LNCaP clone FGC (cell line): ENCODE measurements around the gene RHOT2.

ENCODE experiments used
- DNase-seq: peaks from one replicate; pipeline ENCODE4 v3.0.0-alpha.2; 2011; ENCODE audit warnings: low read depth
- H3K4me3 ChIP-seq: 2 replicates; pipeline ENCODE4 v1.5.1; 2011; ENCODE audit warnings: mild to moderate bottlenecking, low read depth, low read length, control low read depth
- TF ChIP-seq, protein P1 (sequence below): IDR thresholded peaks from 2 replicates; pipeline ENCODE4 v1.5.1; 2012; ENCODE audit warnings: mild to moderate bottlenecking; ENCODE audit not compliant: control insufficient read depth, insufficient read depth; ENCODE audit errors: extremely low read depth

The RHOT2 gene

DNA sequence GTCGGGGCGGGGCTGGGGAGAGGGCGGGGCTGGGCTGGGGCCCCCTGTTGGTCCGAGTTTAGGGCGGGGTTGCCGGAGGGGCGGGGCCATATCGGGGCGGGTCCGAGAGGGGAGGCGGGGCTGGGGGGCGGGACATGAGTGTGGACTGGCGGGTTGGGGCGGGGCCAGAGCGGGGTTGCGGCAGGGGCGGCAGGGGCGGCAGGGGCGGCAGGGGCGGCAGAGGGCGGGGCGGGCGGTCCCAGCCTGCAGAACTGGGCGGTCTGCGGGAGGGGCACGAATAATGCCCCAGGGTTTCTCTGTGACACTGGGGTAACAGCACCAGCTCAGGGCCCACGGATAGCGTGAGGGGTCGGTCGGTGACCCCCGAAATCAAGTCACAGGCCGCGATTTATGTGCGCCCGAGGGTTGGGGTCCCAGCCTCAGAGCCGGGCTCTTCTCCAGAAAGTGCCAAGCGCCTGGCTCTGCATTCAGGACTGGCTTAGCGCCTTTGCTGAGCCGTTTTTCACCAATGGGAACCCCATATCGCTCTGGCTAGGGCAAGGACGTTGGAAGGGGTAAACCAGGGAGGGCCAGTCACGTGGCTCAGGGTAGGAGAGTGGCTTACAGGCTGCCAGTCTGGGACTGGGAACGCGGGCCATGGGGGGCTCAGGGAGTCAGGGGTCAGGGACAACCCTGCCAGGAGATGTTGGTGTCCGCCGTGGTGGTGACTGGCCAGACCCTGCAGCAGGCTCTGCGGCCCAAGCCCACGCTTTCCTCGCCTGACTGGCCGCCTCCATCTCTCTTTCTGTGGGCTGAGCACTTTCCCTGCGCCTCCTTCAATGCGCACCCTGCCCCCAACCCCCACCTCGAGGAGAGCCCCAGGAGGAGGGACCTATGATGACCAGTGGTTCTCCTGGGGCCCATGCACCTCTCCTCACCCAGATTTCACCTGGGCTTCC, 30.6 kb upstream of the RHOT2 start:
- H3K4me3 ChIP-seq, result peak overlapping the region; percentile 87
- TF ChIP-seq, protein P1, sequence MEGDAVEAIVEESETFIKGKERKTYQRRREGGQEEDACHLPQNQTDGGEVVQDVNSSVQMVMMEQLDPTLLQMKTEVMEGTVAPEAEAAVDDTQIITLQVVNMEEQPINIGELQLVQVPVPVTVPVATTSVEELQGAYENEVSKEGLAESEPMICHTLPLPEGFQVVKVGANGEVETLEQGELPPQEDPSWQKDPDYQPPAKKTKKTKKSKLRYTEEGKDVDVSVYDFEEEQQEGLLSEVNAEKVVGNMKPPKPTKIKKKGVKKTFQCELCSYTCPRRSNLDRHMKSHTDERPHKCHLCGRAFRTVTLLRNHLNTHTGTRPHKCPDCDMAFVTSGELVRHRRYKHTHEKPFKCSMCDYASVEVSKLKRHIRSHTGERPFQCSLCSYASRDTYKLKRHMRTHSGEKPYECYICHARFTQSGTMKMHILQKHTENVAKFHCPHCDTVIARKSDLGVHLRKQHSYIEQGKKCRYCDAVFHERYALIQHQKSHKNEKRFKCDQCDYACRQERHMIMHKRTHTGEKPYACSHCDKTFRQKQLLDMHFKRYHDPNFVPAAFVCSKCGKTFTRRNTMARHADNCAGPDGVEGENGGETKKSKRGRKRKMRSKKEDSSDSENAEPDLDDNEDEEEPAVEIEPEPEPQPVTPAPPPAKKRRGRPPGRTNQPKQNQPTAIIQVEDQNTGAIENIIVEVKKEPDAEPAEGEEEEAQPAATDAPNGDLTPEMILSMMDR, result no peak
- no peak for DNase-seq

DNA sequence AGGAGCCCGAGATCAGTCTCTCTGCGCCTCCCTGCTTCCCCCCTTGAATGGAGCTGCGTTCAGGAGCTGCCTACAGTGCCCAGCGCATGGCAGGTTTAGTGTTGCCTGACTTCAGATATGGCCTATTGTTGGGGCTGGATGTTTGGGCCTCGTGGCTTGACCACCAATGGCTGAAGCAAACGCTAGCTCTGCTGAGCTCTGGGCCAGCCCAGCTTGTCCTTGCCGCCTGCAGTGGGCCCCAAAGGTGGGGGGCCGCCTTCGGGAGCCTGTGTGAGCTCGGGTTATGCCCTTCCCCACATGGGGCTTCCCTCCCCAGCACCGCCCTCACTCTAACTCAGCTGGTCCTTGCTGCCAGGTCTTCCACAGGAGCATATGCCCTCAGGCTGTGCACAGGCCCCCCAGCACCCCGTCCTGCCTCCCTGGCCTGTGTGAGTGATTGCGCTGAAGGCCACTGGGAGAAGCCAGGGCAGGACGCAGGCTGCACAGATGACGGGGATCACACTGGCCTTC, 29.8 kb upstream of the RHOT2 start:
- TF ChIP-seq, protein P1, result no peak
- DNase-seq, result no peak
- no peak overlapping the region for H3K4me3 ChIP-seq

DNA sequence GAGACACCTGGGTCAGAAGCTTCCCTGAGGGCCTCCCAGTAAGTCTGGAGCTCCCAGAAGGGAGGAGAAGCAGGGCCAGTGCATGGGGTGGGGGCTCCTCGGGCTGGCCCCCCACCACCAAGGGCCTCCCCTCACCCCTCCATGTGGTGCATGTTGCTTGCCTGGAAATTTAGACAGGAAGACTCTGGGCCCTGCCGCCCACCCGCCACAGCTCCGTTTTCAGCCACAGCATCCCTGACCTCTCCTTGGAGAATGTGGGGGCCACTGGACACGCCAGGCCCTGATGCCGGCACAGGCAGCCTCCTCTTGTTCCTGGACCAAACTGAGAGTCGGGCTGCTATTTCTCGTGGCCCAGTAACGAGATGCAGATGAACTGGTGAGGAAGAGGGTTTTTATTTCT, 29.1 kb upstream of the RHOT2 start:
- DNase-seq, result no peak
- TF ChIP-seq, protein P1, result no peak
- no peak overlapping the region for H3K4me3 ChIP-seq

DNA sequence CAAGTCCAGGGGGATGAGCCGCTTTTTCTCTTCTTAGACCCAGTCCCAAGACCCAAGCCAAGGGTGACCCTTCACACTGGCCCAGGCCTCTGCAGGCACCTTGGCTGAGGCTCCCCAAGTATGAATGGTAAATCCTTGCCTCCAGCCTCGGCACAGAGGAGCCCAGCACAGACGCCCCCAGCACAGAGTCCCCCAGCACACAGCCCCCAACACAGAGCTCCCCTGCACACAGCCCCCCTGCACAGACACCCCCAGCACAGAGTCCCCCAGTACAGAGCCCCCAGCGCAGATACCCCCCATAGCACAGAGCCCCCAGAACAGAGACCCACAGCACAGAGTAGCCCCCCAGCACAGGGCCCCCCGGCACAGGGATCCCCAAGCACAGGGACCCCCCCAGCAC, 27.3 kb upstream of the RHOT2 start:
- peak overlapping the region; percentile 91 for H3K4me3 ChIP-seq
- TF ChIP-seq, protein P1, result no peak
- no peak for DNase-seq

DNA sequence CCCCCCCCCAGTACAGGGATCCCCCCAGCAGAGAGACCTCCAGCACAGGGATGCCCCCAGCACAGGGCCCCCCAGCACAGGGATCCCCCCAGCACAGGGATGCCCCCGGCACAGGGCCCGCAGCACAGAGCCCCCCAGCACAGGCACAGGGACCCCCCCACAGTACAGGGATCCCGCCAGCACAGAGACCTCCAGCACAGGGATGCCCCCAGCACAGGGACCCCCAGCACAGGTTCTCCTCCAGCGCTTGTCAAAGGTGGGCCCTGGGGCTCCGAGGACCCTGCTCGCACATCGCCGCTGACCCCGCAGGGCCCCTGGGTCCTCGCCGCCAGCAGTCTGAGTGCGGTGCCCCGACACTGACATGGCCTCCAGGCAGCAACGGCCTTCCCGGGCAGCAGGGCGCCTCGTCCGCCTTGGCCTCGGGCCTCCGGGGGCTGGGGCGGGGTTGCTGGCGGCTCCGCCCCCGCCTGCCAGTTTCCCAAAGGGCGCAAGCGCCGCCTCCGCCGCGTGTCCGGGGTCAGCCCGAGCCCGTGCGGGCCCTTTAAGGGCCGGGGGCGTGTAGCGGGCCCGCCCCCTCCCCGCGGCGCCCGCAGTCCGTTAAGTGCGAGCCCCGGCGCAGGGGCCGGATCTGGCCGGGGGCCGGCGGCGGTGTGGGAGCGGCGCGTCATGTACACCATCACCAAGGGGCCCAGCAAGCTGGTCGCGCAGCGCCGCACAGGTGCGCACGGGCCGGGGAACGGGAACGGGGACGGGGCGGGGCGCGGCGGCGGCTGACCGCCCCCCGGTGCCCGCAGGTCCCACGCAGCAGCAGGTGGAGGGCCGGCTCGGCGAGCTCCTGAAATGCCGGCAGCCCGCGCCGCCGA, 26.4 kb upstream of the RHOT2 start, which contains the start of gene MCRIP2:
Gene MCRIP2 (plus strand): TSS at position 503 of the 863 bp plus-strand sequence. CDS start 164 bp downstream, at position 667.
- TF ChIP-seq, protein P1, result no peak
- DNase-seq, result no peak
- peak within 1 kb of the TSS; percentile 91 for H3K4me3 ChIP-seq

DNA sequence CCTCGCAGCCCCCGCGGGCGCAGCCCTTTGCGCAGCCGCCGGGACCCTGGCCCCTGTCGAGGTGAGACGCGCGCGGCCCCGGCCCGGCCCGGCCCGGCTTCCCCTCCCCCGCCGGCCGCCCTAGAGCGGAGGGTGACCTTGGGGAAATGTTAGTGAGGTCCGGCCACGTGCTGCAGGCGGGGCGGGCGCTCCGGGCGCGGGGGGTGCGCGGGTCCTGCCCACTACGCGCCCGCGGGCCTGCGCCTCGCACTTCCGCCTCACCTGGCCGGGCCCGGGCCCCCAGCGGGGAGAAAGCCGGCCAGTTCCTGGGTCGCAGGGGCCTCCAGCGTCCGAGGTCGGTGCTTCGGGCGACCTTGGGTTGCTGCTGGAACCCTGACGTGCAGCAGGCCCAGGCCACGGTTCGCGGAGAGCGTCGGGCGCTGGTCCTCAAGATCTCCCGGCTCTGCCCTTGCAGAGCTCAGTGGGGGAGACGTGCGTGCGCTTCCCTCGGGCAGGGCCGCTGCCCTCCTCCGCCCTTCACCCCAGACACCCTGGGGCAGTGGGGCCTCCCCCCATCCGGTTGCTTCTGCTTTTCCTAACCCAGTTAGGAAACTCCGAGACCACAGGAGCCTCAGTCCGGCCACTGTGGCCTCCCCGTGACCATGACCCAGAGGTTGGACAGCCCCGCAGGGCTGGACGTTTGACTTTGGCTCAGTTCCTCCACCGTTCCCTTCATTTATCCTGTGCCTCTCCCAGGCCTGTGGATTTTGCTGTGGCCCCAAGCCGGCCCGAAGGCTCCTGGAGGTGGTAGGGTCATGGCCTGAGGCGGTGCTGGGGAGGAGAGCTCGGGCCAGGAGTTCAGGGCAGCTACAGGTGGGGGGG, 25.5 kb upstream of the RHOT2 start:
- H3K4me3 ChIP-seq, result peak overlapping the region; percentile 91
- TF ChIP-seq, protein P1, result no peak
- DNase-seq, result no peak
